HG02678 (cell line): ENCODE measurements around the gene ZDHHC20.

Source experiments
- ATAC-seq: cut with Tn5 transposase; IDR thresholded peaks from one replicate; pipeline ENCODE4 v1.9.1; 2021; ENCODE audit warnings: mild to moderate bottlenecking, moderate library complexity; ENCODE audit not compliant: unreplicated experiment

Gene ZDHHC20

GRCh38 chr13:21362741-21363140 lies 96.4 kb downstream of the ZDHHC20 start:
- ATAC-seq: no peak

- no peak for ATAC-seq
These were observed 97.4 kb downstream of the ZDHHC20 start for GRCh38 chr13:21361706-21362105.

- no peak for ATAC-seq
These were observed 98.0 kb downstream of the ZDHHC20 start for GRCh38 chr13:21361123-21361522.

- no peak for ATAC-seq
These were observed 98.6 kb downstream of the ZDHHC20 start for GRCh38 chr13:21360463-21360862.

GRCh38 chr13:21359855-21360254 lies 99.2 kb downstream of the ZDHHC20 start:
- no peak for ATAC-seq

GRCh38 chr13:21355304-21355703 lies 103.8 kb downstream of the ZDHHC20 start:
- ATAC-seq: no peak

GRCh38 chr13:21354721-21355120 lies 104.4 kb downstream of the ZDHHC20 start:
- no peak for ATAC-seq

GRCh38 chr13:21348488-21349120 lies 110.5 kb downstream of the ZDHHC20 start:
- ATAC-seq: no peak

GRCh38 chr13:21347753-21348318 lies 111.3 kb downstream of the ZDHHC20 start:
- no peak for ATAC-seq

GRCh38 chr13:21344662-21345176 lies 114.4 kb downstream of the ZDHHC20 start:
- ATAC-seq: no peak

GRCh38 chr13:21343659-21344058 lies 115.4 kb downstream of the ZDHHC20 start:
- ATAC-seq: no peak

- ATAC-seq: no peak
These were observed 116.2 kb downstream of the ZDHHC20 start for GRCh38 chr13:21342699-21343442.

- ATAC-seq: no peak
These were observed 117.3 kb downstream of the ZDHHC20 start for GRCh38 chr13:21341637-21342422.

- ATAC-seq: no peak
These were observed 120.3 kb downstream of the ZDHHC20 start for GRCh38 chr13:21338639-21339278.

GRCh38 chr13:21338156-21338555 lies 120.9 kb downstream of the ZDHHC20 start:
- no peak for ATAC-seq

GRCh38 chr13:21336609-21337349 lies 122.3 kb downstream of the ZDHHC20 start:
- no peak for ATAC-seq

GRCh38 chr13:21333186-21333585 lies 125.9 kb downstream of the ZDHHC20 start:
- no peak for ATAC-seq

- ATAC-seq: peak; percentile 76
These were observed 128.8 kb downstream of the ZDHHC20 start for GRCh38 chr13:21330126-21330861.

GRCh38 chr13:21328836-21329477 lies 130.1 kb downstream of the ZDHHC20 start:
- ATAC-seq: no peak
